Naive thymus-derived CD8-positive, alpha-beta T cell (primary cell): ENCODE data around the gene USP1. TPM values are rescaled to one million over a fixed set of nuclear protein-coding genes. Genes with fewer than 3 reads are reported as not detected.

Experiments
- polyA plus RNA-seq, 3 donors: library from polyadenylated mRNA; unstranded; fragments of 300-500 nt; fragmentation: Illumina TruSeq; gene quantifications; one replicate each; pipeline ENCODE4 v1.2.3, GENCODE V29; 2021
- total RNA-seq, 8 experiments: library from RNA in 2 of 8; stranded (reverse) in 2 of 8; gene quantifications; one replicate each; pipeline ENCODE4 v1.2.3 and lab custom pipeline; 2021 to 2026

Gene USP1
- total and polyA plus RNA-seq, 5 experiments from 2014 or later, result 22.2 to 39.1 (median 25.5) TPM

Other genes with a start within 250 kb of the USP1 start
- not detected for gene L1TD1, start 242.2 kb upstream of the USP1 start, total RNA-seq
- not detected for gene L1TD1, start 242.2 kb upstream of the USP1 start, polyA plus RNA-seq
- not detected for gene KANK4, start 117.6 kb upstream of the USP1 start, total RNA-seq
- gene KANK4, start 117.6 kb upstream of the USP1 start, polyA plus RNA-seq, result not detected
- not detected for gene ANGPTL3, start 160.5 kb downstream of the USP1 start, total RNA-seq
- gene ANGPTL3, start 160.5 kb downstream of the USP1 start, polyA plus RNA-seq, result not detected